Measurements from ENCODE around the gene SPACA9.

DNA sequence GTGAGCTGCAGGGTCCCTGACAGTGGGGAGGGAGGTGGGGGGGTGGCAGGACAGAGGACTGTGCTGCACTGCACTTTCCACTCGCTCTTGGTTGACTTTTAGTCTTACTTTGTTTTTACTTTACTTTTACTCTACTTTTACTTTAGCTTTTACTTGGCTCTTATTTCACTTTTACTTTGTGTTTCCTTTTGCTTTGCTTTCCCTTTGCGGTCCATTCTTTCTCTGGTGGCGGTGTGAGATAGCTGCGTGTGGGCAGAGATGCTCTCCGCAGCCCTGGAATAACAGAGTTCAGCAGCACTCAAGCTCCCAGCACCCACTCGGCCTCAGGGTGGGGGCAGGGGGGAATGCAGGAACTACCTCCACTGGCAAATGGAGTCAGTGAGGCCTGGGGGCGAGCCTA is 5.3 kb upstream of the SPACA9 start:
- no peak for TF ChIP-seq POLR2A (IDR thresholded peaks at IDR 0.05)
- TF ChIP-seq, protein P1, sequence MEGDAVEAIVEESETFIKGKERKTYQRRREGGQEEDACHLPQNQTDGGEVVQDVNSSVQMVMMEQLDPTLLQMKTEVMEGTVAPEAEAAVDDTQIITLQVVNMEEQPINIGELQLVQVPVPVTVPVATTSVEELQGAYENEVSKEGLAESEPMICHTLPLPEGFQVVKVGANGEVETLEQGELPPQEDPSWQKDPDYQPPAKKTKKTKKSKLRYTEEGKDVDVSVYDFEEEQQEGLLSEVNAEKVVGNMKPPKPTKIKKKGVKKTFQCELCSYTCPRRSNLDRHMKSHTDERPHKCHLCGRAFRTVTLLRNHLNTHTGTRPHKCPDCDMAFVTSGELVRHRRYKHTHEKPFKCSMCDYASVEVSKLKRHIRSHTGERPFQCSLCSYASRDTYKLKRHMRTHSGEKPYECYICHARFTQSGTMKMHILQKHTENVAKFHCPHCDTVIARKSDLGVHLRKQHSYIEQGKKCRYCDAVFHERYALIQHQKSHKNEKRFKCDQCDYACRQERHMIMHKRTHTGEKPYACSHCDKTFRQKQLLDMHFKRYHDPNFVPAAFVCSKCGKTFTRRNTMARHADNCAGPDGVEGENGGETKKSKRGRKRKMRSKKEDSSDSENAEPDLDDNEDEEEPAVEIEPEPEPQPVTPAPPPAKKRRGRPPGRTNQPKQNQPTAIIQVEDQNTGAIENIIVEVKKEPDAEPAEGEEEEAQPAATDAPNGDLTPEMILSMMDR (IDR thresholded peaks at IDR 0.05), result no peak
